ENCODE results near the gene CAPZB. TPM values are rescaled to one million over a fixed set of nuclear protein-coding genes. Genes with fewer than 3 reads are reported as not detected.
"Not testable (repeated sequence)": the region's sequence is repeated elsewhere in the genome, so short reads cannot be mapped to it uniquely, and the experiment has no call there.

CAPZB gene
- total RNA-seq (2014; rRNA removed; shearing (Covaris generic)): 40.0 and 68.8 TPM in 2 replicates

- DNase-seq (ENCODE audit: low spot score): peak; percentile 50
Measured at GRCh38 chr1:19485362-19486187, at the start of gene CAPZB. CAPZB (minus strand) TSS chr1:19485539; CDS start chr1:19485438, 101 bp downstream.

DNA sequence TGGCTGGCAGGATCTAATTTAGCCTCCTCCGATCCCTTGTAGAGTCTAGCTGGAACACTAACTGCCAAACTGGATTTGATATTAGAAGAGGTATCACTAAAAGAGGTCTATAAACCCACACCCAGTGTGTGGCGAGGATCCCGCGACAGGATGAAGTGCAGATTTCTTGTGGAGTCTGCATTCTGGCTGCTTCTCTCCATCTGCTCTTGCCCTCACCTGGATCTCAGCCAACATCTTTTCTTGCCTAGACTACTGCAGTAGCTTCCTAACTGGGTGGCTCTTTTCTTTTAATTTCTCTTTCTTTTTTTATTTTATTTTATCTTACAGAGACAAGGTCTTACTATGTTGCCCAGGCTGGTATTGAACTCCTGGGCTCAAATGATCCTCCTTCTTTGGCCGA lies 48.9 kb upstream of the CAPZB start:
- DNase-seq (ENCODE audit: low spot score): no peak

DNA sequence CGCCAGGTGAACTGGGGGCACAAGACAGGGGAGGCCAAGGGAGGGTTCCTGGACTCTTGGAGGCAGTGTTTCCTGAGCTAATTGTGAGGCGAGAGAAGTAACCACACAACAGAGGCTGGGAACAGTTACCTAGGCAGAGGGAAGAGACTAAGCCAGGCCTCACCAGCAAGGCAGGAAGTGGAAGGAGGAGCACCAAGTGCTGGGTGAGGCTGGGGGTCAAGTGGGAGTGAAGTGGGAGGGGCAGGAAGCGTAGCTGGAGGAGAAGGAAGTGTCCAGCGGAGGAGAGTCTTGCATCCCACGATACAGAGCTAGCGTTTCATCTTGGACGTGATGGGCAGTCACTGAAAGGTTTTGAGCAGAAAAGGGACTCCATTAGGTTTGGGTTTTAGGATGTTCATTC lies 48.3 kb upstream of the CAPZB start:
- DNase-seq (ENCODE audit: low spot score): no peak

GRCh38 chr1:19532519-19532918 lies 47.2 kb upstream of the CAPZB start:
- no peak for DNase-seq (ENCODE audit: low spot score)

- DNase-seq (ENCODE audit: low spot score): no peak
Measured at GRCh38 chr1:19529664-19530063, 44.3 kb upstream of the CAPZB start.

GRCh38 chr1:19528438-19528837 lies 43.1 kb upstream of the CAPZB start:
- no peak for DNase-seq (ENCODE audit: low spot score)

DNA sequence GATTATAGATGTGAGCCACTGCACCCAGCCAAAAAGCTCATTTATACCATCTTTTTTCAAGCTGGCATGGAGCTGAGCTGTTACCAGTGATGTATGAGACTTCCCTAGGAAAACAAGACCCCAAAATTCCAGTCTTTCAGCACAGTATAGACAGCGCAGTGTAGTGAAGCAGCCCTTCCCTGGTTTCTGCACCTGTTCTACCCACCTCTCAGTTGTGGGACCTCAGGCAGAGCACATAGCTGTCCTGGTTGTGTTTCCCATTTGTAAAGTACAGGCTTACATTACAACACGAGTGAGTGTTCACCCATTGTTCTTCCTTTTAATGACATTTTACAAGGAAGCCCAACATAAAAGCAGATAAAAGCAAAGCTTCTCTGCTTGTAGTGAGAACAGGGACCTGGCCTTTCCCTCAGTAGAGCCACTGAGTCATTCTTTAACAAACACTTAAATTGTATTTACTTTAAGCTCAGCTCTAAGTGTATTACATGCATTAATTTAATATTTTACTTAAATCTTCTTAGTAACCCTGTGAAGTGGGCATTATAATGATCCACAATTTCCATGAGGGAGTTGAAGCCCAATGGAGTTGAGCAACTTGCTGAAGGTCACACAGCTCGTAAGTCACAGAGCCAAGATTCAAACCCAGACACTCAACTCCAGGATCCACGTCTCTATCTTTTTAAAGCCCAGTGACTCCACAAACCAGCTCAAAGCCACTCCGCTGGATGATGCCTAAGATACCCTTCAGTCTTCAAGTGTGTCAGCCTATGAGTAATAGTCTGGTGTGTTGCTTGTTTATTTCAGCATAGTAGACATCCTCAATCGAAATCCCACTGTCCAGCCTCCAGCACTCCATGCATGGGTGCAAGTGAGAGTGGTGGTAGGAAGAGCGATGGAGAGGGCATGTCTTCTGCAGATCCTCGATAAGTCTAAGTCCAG lies 40.5 kb upstream of the CAPZB start:
- DNase-seq (ENCODE audit: low spot score): no peak

DNA sequence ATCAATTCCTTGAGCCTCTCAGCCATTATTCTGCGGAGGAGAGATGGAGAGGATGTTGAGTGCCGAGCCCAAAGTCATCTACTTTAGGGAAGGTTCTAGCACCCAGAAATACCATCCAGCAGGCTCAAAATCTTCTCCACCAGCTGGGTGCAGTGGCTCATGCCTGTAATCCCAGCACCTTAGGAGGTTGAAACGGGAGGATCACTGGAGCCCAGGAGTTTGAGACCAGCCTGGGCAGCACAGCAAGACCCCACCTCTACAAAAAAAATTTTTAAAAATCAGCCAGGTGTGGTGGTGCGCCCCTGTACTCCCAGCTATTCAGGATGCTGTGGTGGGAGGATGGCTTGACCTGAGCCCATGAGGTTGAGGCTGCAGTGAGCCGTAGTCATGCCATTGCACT lies 39.5 kb upstream of the CAPZB start:
- DNase-seq (ENCODE audit: low spot score): no peak

DNA sequence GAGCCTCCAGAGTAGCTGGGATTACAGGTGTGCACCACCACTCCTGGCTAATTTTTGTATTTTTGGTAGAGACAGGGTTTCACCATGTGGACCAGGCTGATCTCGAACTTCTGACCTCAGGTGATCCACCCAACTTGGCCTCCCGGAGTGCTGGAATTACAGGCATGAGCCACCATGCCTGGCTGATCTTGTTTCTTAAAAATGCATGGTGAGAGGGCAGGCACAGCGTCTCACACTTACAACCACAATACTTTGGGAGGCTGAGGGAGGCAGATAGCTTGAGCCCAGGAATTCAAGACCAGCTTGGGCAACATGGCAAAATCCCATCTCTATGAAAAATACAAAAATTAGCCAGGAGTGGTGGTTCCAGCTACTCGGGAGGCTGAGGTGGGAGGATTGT lies 37.2 kb upstream of the CAPZB start:
- DNase-seq (ENCODE audit: low spot score): not testable (repeated sequence)

DNA sequence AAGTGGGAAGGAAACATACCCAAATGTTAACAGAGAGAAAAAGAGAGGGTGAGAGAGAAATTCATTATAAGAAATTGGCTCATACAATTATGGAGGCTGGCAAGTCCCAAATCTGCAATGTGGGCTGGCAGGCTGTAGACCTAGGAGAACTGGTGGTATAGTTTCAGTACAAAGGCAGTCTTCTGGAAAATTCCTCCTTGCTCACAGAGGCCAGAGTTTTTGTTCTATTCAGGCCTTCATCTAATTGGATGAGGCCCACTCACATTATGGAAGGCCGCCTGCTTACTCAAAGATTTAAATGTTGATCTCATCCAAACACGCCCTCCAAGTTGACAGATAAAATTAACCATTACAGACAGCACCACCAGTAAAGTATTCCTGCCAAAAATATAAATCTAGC lies 36.1 kb upstream of the CAPZB start:
- no peak for DNase-seq (ENCODE audit: low spot score)

- no peak for DNase-seq (ENCODE audit: low spot score)
Measured at GRCh38 chr1:19517017-19517416, 31.7 kb upstream of the CAPZB start.

DNA sequence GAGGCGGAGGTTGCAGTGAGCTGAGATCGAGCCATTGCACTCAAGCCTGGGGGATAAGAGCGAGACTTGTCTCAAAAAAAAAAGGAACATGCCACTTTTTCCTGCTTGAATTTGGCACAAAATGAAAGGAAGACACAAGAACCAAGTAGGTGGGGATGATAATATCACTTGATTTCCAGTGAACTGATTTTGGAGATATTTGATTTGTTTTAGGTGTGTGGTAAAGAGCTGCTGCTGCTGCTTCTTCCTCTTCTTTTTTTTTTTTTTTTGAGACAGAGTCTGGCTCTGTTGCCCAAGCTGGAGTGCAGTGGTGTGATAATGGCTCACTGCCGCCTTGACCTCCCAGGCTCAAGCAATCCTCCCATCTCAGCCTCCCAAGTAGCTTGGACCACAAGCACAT lies 29.9 kb upstream of the CAPZB start:
- no peak for DNase-seq (ENCODE audit: low spot score)

DNA sequence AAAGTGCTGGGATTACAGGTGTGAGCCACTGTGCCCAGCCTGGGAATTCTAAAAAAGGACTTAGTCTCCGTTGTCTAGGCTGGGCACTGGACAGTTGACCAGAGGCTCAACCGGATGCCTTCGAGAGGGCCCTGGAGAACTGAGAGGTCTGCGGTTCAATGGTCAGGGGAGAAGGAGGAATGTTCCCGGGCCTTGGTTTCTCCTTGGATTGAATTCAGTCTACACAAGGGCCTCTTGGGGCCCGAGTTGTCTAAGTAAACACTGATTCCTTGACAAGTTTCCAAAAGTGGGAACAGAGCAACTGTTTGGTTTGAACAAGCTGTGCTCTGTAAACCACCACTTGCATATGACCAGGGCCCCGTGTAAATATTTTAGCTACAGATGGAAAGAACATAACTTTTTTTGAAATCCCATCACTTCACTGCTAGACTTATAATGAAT lies 29.1 kb upstream of the CAPZB start:
- no peak for DNase-seq (ENCODE audit: low spot score)

GRCh38 chr1:19512545-19512944 lies 27.2 kb upstream of the CAPZB start:
- peak; percentile 5 for DNase-seq (ENCODE audit: low spot score)

DNA sequence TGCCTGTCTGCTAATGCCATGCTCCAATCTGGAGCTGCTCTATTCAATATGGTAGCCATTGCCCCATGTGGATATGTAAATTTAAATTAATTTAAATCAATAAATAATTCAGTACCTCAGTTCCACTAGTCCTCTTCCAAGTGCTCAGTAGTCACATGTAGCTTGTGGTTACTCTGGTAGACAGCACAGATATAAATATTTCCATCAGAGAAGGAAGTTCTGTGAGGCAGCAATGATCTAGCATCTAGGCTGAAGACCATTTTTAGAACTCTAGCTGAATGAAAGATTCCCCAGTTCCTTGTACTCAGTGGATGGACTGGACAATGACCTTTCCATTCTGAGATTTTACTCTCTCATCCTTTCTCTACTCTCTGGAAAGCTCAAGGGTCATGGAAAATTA lies 25.8 kb upstream of the CAPZB start:
- no peak for DNase-seq (ENCODE audit: low spot score)

DNA sequence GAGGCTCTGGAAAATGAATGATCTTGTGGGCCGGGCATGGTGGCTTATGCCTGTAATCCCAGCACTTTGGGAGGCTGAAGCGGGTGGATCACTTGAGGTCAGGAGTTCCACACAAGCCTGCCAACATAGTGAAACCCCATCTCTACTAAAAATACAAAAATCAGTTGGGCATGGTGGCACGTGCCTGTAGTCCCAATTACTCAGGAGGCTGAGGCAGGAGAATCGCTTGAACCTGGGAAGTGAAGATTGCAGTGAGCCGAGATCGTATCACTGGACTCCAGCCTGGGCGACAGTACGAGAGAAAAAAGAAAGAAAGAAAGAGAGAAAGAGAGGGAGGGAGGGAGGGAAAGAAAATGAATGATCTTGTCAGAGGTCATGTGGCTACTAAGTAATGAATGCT lies 24.3 kb upstream of the CAPZB start:
- not testable (repeated sequence) for DNase-seq (ENCODE audit: low spot score)

DNA sequence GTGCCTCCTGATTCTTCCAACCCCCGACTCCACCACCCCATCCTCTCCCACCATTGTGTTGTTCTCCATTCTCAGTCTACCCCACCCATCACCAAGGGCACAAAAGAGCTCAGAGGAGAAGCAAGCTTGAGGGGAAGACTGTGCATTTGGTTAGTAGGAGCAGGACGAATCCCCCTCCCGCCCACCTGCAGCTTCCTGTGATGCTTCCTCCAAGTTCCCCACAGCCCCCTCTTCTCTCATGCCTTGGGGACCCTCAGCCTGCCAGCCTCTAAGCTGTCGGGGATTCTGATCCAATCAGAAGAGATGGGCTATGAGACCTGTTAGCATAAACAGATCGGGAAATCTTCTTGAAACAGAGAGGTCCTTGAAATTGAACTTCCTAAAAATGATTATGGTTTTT lies 22.2 kb upstream of the CAPZB start:
- DNase-seq (ENCODE audit: low spot score): no peak

DNA sequence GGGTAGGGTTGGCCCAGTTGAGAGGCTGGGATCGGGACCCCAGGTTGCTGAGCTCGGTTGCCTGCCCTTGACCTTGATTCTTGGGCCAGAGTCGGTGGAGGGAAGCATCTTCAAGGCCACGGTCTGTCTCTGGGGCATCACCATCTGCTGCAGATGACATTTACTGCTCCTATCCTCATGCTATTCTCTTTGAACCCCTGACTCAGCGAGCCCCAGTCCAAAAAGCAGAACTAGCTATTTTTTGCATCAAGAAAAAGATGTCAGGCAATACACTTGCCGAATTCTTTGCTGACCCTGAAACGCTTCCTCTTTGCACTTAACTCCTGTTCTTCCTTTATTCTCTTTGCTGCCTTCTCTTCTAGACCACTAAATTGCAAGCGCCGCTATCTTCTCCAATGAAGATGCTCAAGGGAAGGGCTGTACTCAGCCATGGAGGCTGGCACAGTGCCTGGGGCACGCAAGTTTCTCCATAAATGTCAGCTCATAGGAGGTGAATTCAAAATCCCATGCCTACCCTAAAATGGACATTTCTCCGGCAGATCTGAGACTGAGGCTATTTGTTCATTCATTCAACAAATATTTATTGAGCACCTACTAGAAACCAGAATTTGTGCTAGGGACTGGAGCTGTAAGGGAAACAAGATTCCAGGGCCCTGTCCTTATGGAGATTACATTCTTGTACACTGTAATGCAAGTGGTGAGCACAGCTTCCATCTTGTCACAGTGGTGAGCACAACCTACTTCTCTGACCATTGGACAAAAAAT lies 20.5 kb upstream of the CAPZB start:
- DNase-seq (ENCODE audit: low spot score): no peak

- peak; percentile 50 for DNase-seq (ENCODE audit: low spot score)
Measured at GRCh38 chr1:19504796-19505692, 19.7 kb upstream of the CAPZB start.

DNA sequence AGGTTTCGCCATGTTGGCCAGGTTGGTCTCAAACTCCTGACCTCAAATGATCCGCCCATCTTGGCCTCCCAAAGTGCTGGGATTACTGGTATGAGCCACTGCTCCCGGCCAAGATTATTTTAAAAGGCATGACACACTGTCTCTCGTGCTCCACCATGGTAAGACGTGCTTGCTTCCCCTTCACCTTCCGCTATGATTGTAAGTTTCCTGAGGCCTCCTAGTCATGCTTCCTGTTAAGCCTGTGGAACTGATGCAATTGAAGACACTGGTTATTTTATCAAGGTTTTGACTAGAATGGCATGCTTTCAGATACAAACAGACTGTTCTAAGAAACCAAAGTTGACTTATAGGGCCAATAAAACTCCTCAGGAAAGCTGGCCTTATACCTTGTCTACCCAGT lies 16.9 kb upstream of the CAPZB start:
- not testable (repeated sequence) for DNase-seq (ENCODE audit: low spot score)

- not testable (repeated sequence) for DNase-seq (ENCODE audit: low spot score)
Measured at GRCh38 chr1:19499887-19500286, 14.5 kb upstream of the CAPZB start.
